Chondrocyte (in vitro differentiated cells): ENCODE data around the gene CINP. TPM values are rescaled to one million over a fixed set of nuclear protein-coding genes. Genes with fewer than 3 reads are reported as not detected.
"Not testable (repeated sequence)": the region's sequence is repeated elsewhere in the genome, so short reads cannot be mapped to it uniquely, and the experiment has no call there.

Experiments
- DNase-seq: peaks from one replicate; pipeline ENCODE4 v3.0.0; 2021; ENCODE audit warnings: mixed read lengths, low spot score
- H3K27ac Mint-ChIP-seq: one replicate; pipeline ENCODE4 v1.8.0; 2021; ENCODE audit warnings: mild to moderate bottlenecking, moderate library complexity, mixed read lengths; ENCODE audit not compliant: unreplicated experiment
- H3K27me3 Mint-ChIP-seq: 2 replicates; pipeline ENCODE4 v1.8.0; 2021; ENCODE audit warnings: low read depth, mixed read lengths
- H3K36me3 Mint-ChIP-seq: 2 replicates; pipeline ENCODE4 v1.8.0; 2021; ENCODE audit warnings: low read depth, mixed read lengths
- H3K4me1 Mint-ChIP-seq: 2 replicates; pipeline ENCODE4 v1.8.0; 2021; ENCODE audit warnings: low read depth, mild to moderate bottlenecking, mixed read lengths
- H3K4me3 Mint-ChIP-seq: one replicate; pipeline ENCODE4 v1.8.0; 2021; ENCODE audit warnings: mild to moderate bottlenecking, moderate library complexity, mixed read lengths; ENCODE audit not compliant: unreplicated experiment
- H3K9me3 Mint-ChIP-seq: 2 replicates; pipeline ENCODE4 v1.8.0; 2021; ENCODE audit warnings: low read depth, mixed read lengths
- CTCF ChIP-seq: fragments of 200-600 bp; sonication (generic); IDR thresholded peaks from 2 replicates; pipeline ENCODE4 v1.5.0; 2021; ENCODE audit warnings: antibody characterized with exemption, mild to moderate bottlenecking, moderate library complexity
- total RNA-seq: library from RNA; stranded (reverse); gene quantifications from 3 replicates; pipeline ENCODE4 v1.2.1, GENCODE V29; 2021

The CINP gene
- total RNA-seq, 1 donor from 2014 or later, result 26.8 TPM

- Mint-ChIP-seq H3K4me1 (peaks cover 53% of the 10 kb centered on the region), H3K27ac (no peak overlapping the region), H3K36me3 (no peaks in the 10 kb centered on the region), H3K9me3 (no peaks in the 10 kb centered on the region), H3K27me3 (no peaks in the 10 kb centered on the region), H3K4me3 (no peak overlapping the region)
- DNase-seq, result peak; percentile 59
- no peak for TF ChIP-seq CTCF
These were observed 47.6 kb downstream of the CINP start for GRCh38 chr14:102315121-102315520.

GRCh38 chr14:102314242-102315011, 48.3 kb downstream of the CINP start:
- Mint-ChIP-seq H3K4me1 (peaks cover 51% of the 10 kb centered on the region), H3K36me3 (no peaks in the 10 kb centered on the region), H3K4me3 (peak overlapping the region; percentile 73), H3K27me3 (no peaks in the 10 kb centered on the region), H3K27ac (no peak overlapping the region), H3K9me3 (no peaks in the 10 kb centered on the region)
- DNase-seq, result no peak
- peak; percentile 100 for TF ChIP-seq CTCF

GRCh38 chr14:102304611-102305506, 57.8 kb downstream of the CINP start, which contains the start of gene MOK:
Gene MOK (minus strand): TSS chr14:102305164. CDS start chr14:102304968, 196 bp downstream.
- peak; percentile 95 for DNase-seq
- no peaks in the 10 kb centered on the region for H3K36me3 Mint-ChIP-seq
- no peak for TF ChIP-seq CTCF
- peaks cover 13% of the 10 kb centered on the region for H3K4me1 Mint-ChIP-seq
- H3K27me3 Mint-ChIP-seq, result no peaks in the 10 kb centered on the region
- H3K9me3 Mint-ChIP-seq, result no peaks in the 10 kb centered on the region
- peak within 1 kb of the TSS; percentile 98 for H3K27ac Mint-ChIP-seq
- H3K4me3 Mint-ChIP-seq, result peak within 1 kb of the TSS; percentile 95

- Mint-ChIP-seq H3K4me3 (no peak overlapping the region), H3K27ac (no peak overlapping the region), H3K36me3 (no peaks in the 10 kb centered on the region), H3K27me3 (no peaks in the 10 kb centered on the region), H3K4me1 (peaks cover 13% of the 10 kb centered on the region), H3K9me3 (no peaks in the 10 kb centered on the region)
- no peak for TF ChIP-seq CTCF
- DNase-seq, result no peak
These were observed 59.0 kb downstream of the CINP start for GRCh38 chr14:102303664-102304063.

DNA sequence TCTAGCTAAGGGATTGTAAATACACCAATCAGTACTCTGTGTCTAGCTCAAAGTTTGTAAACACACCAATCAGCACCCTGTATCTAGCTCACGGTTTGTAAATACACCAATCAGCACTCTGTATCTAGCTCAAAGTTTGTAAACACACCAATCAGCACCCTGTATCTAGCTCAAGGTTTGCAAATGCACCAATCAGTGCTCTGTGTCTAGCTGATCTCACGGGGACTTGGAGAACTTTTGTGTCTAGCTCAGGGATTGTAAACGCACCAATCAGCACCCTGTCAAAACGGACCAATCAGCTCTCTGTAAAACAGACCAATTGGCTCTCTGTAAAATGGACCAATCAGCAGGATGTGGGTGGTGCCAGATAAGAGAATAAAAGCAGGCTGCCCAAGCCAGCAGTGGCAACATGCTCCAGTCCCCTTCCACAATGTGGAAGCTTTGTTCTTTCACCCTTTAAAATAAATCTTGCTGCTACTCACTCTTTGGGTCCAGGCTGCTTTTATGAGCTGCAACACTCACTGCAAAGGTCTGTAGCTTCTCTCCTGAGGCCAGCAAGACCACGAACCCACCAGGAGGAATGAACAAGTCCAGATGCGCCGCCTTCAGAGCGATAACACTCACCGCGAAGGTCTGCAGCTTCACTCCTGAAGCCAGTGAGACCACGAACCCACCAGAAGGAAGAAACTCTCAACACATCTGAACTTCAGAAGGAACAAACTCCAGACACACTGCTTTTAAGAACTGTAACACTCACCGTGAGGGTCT, 64.2 kb downstream of the CINP start:
- not testable (repeated sequence) for H3K4me1 Mint-ChIP-seq, DNase-seq, H3K27ac Mint-ChIP-seq, H3K36me3 Mint-ChIP-seq, H3K27me3 Mint-ChIP-seq, H3K4me3 Mint-ChIP-seq, H3K9me3 Mint-ChIP-seq

Other genes with a start within 250 kb of the CINP start
- 20.8 to 28.8 TPM (median 23.0 TPM) in 3 replicates for gene WDR20, start 223.0 kb downstream of the CINP start, total RNA-seq
- gene MOK, start 57.7 kb downstream of the CINP start, total RNA-seq, result 3.8 to 10.1 TPM (median 4.5 TPM) in 3 replicates
- gene ZNF839, start 43.1 kb downstream of the CINP start, total RNA-seq, result 8.2 to 11.4 TPM (median 8.2 TPM) in 3 replicates
- 29.0 to 34.4 TPM (median 32.2 TPM) in 3 replicates for gene TECPR2, start 51 bp upstream of the CINP start, total RNA-seq
- gene ANKRD9, start 146.9 kb upstream of the CINP start, total RNA-seq, result 17.3 to 19.5 TPM (median 18.0 TPM) in 3 replicates
- 19.6 to 25.2 TPM (median 23.7 TPM) in 3 replicates for gene RCOR1, start 229.8 kb upstream of the CINP start, total RNA-seq